Omental fat pad (tissue), 4 donors: ENCODE data around the gene AFMID. TPM values are rescaled to one million over a fixed set of nuclear protein-coding genes. Genes with fewer than 3 reads are reported as not detected.

Experiments used
- ATAC-seq: fragments of 150-250 bp; one replicate; pipeline ENCODE4 v1.9.1; 2016; ENCODE audit warnings: mild to moderate bottlenecking, moderate library complexity; ENCODE audit not compliant: low FRiP score
- DNase-seq: peaks from one replicate; pipeline ENCODE4 v3.0.0-alpha.2; 2019; ENCODE audit warnings: low spot score
- small RNA-seq: library from RNA; depleted of rRNA; stranded (forward); fragments of <200 nt; gene quantifications from one replicate; pipeline ENCODE3, GENCODE V24; 2016
- total RNA-seq, 4 donors: library from RNA; depleted of rRNA; stranded (reverse); fragments of >200 nt; gene quantifications; one replicate each; pipeline ENCODE4 v1.1.0, GENCODE V29; 2016
- TF ChIP-seq, protein P1 (sequence below), 3 donors: fragments of 450-650 bp; IDR thresholded peaks; one replicate each; pipeline ENCODE4 v1.5.1; 2016 to 2017; ENCODE audit warnings: antibody characterized with exemption in 3 of 3, mild to moderate bottlenecking in 3 of 3, moderate library complexity in 2 of 3

AFMID gene
- total RNA-seq, 4 donors from 2014 or later = 21.7 to 29.0 (median 26.0) TPM

DNA sequence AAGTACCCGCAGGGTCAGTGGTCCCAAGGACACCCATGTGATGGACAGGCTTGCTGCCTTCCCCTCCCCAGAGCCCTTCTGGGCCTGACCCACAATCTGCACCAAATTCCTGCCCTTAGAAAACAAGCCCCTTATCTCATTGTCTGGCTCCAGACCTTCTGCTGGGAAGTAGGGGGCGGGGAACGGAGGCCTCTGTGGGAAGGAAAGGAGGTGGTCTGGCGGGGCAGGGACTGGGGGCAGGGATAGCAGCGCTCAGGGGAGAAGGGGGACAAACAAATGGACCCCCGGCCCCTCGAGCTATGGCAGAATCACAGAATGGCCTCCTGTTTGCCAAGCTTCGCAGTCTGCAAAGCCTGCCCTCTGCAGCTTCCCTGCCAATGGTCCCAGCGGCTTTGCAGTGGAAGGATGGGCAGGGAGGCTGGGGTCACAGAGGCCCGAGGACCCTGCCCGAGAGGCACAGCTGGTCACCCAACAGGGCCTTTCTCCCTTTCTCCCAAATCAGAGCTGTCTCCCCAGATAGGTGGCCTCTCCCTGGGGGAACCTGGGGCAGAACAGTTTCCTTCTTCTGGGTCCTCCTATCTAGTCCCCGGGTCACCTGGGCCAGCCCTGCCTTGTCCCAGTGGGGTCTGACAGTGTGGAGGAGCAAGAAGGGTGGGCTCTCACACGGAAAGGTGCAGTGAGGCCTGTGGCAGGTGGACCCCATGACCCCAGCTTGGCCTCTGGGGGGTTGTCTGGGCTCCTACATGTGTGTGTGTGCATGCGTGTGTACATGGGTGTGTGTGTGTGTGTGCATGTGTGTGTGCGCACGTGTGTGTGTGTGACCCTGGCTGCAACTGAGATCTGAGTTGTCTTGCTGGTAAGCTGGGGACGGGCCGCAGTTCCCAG, 69.8 kb downstream of the AFMID start:
- ATAC-seq = no peak
- TF ChIP-seq, protein P1, sequence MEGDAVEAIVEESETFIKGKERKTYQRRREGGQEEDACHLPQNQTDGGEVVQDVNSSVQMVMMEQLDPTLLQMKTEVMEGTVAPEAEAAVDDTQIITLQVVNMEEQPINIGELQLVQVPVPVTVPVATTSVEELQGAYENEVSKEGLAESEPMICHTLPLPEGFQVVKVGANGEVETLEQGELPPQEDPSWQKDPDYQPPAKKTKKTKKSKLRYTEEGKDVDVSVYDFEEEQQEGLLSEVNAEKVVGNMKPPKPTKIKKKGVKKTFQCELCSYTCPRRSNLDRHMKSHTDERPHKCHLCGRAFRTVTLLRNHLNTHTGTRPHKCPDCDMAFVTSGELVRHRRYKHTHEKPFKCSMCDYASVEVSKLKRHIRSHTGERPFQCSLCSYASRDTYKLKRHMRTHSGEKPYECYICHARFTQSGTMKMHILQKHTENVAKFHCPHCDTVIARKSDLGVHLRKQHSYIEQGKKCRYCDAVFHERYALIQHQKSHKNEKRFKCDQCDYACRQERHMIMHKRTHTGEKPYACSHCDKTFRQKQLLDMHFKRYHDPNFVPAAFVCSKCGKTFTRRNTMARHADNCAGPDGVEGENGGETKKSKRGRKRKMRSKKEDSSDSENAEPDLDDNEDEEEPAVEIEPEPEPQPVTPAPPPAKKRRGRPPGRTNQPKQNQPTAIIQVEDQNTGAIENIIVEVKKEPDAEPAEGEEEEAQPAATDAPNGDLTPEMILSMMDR (IDR thresholded peaks at IDR 0.05) = no peak
- no peak for DNase-seq

Small RNAs within 50 kb of the gene (small RNA-seq; reads per million reads assigned to genes)
- gene AC087645.1 = not detected

Other genes with a start within 250 kb of the AFMID start
- gene TNRC6C, start 228.7 kb upstream of the AFMID start, total RNA-seq = 10 to 100 TPM in 2 of 4 donors, 1 to 10 TPM in 2; 6.4 to 20.5 (median 10.5) TPM
- 10 to 100 TPM; 21.8 to 72.8 (median 51.3) TPM for gene TMC6, start 58.6 kb upstream of the AFMID start, total RNA-seq
- gene TMC8, start 56.6 kb upstream of the AFMID start, total RNA-seq = 10 to 100 TPM in 1 of 4 donors, 1 to 10 TPM in 3; 3.2 to 12.5 (median 6.5) TPM
- not detected for gene C17orf99, start 41.0 kb upstream of the AFMID start, total RNA-seq
- gene SYNGR2, start 18.8 kb upstream of the AFMID start, total RNA-seq = 10 to 100 TPM; 24.3 to 80.6 (median 52.4) TPM
- 10 to 100 TPM in 1 of 4 donors, 1 to 10 TPM in 3; 1.4 to 10.6 (median 3.1) TPM for gene TK1, start 310 bp upstream of the AFMID start, total RNA-seq
- 1 to 10 TPM in 2 of 4 donors, under 1 TPM in 1, not detected in 1; 0.84 to 2.6 (median 1.3) TPM for gene BIRC5, start 26.9 kb downstream of the AFMID start, total RNA-seq
- not detected for gene TMEM235, start 44.3 kb downstream of the AFMID start, total RNA-seq
- 1,000 to 10,000 TPM in 1 of 4 donors, 100 to 1,000 TPM in 3; 186 to 1,117 (median 634) TPM for gene SOCS3, start 172.7 kb downstream of the AFMID start, total RNA-seq
- 10 to 100 TPM; 25.8 to 97.2 (median 70.2) TPM for gene PGS1, start 191.3 kb downstream of the AFMID start, total RNA-seq